Stimulated activated CD4-positive, alpha-beta T cell treated with anti-CD3 and anti-CD28 coated beads, Interleukin-2, amount 100 ng/mL, for 4 hours (primary cell): ENCODE data around the gene GGCT.
A peak's percentile ranks its signal among the peaks of the same experiment; 100 is the strongest.
"Not testable (repeated sequence)": the region's sequence is repeated elsewhere in the genome, so short reads cannot be mapped to it uniquely, and the experiment has no call there.

Source experiments
- DNase-seq: peaks from one replicate; pipeline ENCODE4 v3.0.0-alpha.2; 2020; ENCODE audit warnings: low read depth

Gene GGCT, protein sequence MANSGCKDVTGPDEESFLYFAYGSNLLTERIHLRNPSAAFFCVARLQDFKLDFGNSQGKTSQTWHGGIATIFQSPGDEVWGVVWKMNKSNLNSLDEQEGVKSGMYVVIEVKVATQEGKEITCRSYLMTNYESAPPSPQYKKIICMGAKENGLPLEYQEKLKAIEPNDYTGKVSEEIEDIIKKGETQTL

DNA sequence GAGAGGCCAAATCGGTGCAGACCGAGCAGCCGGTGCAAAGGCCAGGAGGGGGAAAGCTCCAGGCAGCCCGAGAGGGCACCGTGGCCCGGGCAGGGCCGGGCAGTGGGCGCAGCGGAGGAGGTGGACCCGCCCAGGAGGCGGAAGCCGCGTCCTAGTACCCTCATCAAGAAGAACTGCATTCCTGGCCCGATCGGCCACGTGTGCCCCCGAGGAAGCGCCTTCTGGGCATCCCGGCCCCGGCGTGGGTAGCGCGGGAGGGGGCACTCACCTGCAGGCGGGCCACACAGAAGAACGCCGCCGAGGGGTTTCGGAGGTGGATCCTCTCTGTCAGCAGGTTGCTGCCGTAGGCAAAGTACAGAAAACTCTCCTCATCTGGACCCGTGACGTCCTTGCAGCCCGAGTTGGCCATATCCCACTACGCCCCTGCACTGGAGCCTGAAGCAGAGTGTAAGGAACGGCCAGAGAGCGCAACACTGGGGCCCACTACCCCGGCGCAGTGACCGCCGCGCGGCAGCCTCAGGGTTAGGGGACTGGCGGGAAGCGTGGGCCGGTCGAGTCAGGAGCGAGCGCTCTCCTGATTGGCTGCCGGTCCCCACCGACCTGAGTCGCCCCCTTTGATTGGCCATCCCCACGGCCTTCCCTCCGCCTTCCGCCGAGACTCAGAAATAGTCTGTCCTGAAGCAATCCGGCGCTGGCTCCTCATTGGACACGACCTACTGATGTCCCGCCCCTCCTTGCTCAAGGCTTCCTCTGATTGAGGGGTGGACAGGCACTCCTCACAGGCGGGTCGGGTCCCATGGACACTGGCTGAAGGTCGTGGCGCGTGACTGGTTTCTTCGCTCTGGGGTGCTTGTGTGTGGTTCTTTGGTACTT lies at the start of gene GGCT:
GGCT (minus strand) TSS at position 529 of the 873 bp plus-strand sequence; CDS start at position 409, 120 bp downstream.
- DNase-seq = peak; percentile 95

DNA sequence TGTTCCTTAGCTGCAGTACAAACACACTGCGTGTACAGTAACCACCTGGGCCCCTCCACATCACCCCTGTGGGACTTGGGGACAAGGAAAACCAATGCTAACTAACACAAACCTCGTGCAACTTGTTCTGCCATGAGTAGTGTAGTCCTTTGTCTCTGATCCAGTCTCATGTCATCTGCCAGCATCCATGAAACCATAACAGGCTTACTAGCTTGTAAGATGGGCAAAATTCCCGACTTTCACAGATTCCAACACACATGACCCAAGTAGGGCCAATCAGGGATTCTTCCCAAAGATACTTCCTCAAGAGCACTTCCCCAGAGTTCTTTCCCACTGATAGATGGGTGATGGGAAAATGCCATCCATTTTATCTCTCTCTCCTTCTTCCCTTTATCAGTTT lies 48.9 kb upstream of the GGCT start:
- DNase-seq = no peak

DNA sequence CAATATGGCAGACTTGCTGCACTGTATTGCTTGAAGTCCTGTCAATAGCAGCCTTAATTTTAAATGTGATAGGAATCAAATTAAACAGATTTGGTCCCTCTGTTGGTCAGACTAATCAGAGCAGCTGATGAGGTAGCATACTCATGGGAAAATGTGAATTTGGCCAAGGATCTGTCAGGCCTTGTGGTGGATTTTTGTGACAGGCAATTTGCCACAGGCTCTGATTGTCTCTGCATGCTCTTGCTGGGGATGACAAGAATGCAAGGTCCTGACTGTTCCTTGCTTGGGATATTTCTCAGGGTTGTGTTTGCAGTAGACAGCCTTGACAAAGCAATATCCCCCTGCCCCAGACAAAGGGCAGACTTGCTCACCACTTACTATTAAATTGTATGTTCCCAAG lies 48.5 kb upstream of the GGCT start:
- DNase-seq = no peak

GRCh38 chr7:30552330-30552729 lies 47.7 kb upstream of the GGCT start:
- DNase-seq = no peak

- DNase-seq = no peak
Observed at GRCh38 chr7:30549931-30550493, 45.4 kb upstream of the GGCT start.

DNA sequence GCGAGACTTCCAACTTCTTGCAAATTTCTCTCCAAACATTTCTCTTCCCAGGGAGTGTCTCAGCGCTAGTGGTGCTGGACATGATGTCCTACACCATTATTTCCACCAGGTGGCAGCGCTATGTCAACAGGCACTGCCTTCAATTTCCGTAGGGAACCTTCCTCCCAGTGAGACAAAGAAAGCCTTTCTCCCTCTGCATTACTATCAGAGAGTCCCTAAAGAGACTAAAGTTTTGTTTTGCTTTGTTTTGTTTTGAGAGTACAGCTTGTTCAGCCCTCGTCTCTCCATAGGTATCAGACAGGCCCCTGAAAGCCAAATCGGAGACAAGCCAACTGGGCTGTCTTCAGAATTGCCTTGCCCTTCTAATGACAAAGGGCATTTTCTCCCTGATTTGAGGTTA lies 44.2 kb upstream of the GGCT start:
- peak; percentile 9 for DNase-seq

DNA sequence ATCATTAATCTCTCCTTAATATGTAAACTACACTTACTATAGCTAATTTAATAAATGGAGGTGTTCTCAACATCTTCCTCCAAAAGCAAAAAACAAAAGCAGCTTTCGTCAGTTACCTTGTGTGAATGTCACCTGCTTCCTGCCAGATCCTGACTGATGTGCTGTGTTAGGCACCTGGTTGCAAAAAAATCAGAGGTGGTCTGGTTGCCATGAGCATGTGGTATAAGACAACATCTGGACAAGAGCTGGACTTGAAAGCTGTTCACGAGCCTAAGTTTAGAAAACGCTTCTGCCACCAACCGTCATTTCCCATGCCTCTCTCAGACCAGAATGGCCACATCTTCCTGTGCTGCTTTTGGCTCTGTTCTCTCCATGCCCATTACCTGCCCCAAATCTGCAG lies 42.0 kb upstream of the GGCT start:
- no peak for DNase-seq

DNA sequence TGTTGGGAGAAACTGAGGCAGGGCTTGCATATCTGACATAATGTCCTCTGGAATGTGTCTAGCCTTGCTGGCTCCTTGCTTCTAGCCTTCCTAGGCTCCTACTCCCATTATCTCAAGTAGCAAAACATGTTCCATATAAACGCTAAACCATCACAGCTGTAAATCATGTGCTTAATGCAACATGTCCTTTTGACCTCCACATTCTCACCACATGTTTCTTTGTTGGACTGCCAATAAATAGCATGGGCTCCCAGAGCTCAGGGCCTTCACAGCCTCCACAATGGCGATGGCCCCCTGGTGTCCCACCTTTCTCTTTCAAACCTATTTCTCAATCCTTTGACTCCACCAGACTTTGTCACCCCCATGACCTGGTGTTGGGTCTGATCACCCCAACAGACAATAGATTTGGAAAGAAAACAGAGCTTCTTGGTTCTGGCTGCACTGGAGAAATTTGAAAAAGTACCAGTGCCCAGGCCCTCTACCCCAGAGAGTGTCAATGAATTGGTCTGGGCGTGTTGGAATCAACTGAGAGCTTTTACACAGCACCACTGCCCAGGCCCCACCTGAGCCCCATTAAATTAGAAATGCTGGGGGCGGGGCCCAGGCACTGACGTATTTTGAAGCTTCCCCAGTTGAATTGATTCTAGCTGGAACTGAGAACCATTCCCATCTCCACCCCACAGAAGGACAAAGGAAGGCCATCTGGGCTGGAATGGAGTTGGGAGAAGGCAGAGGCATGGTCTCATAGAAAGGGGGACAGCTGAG lies 41.3 kb upstream of the GGCT start:
- no peak for DNase-seq

DNA sequence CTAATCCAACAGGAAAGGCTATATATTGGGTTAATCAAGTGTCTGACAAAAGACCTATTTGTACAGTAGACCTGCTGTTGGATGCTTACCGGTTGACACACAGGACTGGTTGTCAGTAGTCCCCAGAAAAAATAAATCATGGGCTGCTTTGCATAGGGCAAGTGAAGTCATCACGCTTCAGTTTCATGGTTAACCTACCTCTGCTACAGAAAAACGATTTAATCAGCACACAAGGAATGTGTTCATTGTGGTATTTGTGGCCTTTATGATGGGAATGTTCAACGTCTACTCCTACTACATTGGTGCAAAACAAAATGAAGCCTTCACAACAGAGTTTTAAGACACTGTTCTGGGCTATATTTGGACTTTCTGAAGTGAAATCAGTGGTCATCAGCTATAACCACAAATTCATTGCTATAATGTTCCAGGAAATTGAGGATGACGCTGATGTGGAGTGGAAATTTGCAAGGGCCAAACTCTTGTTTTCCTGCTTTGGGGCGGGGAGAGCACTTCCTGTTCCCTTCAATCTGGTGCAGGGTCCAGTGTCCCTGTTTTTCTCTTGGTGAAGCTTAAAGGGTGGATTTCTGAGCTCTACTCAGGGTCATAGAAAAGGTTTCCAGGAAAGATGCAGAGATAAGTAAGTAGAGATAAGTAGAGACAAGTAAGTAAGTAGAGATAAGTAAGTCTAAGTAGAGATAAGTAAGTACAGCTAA lies 39.3 kb upstream of the GGCT start:
- DNase-seq = no peak

DNA sequence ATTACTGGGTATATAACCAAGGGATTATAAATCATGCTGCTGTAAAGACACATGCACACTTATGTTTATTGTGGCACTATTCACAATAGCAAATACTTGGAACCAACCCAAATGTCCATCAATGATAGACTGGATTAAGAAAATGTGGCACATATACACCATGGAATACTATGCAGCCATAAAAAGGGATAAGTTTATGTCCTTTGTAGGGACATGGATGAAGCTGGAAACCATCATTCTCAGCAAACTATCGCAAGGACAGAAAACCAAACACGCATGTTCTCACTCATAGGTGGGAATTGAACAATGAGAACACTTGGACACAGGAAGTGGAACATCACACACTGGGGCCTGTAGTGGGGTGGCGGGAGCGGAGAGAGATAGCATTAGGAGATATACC lies 38.5 kb upstream of the GGCT start:
- DNase-seq = not testable (repeated sequence)

DNA sequence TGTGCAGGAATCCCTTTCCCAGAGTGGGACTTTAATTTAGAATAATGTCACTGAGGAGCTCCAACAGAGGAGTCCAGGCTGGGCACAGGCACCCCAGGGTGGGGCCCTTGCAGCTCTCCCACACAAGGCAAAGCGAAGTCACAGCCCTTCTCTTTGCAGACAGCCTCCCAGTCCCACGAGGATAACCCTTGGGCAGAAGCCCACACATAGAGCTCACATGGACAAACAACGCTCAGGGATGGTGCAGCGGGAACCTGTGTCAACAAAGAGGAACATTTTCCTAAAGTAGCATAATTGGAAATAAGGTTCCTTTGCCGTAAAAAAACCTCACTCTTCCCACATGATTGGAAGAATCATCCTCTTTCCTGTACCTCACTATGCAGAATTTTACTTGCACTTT lies 29.3 kb upstream of the GGCT start:
- DNase-seq = no peak

DNA sequence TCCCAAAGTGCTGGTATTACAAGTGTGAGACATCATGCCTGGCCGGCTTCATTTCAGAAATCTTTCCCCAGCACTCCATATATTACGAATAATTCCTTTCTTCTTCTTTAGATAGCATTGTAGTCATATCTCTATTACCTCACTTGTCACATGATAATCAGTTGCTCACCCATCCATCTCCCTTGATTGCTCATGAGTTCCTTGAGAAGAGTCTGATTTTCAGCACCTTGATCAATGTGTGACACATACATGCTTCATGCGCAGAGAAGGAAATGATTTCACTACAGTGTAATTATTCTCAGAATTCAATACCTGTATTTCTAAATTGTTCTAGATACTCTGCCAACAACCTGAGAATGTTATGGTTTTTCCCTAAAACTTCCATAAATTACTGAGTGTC lies 26.7 kb upstream of the GGCT start:
- DNase-seq = no peak

DNA sequence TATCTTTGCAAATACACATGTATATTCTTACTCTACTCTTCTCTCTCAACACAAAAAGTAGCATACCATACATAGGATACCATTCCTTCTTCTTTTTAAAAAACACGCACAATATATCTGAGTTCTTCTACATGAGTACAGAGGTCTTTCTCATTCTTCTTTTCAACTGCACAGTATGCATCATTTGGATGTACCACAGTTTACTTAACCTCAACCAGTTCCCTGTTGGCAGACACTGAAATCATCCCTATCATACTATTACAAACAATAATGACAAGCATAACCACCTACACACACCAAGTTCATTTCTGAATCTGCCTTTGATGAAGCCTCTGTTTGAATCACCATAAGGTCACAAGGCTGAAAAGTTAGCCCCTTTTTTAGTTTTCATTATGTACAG lies 25.7 kb upstream of the GGCT start:
- no peak for DNase-seq

GRCh38 chr7:30528779-30529178 lies 24.1 kb upstream of the GGCT start:
- no peak for DNase-seq

- not testable (repeated sequence) for DNase-seq
Observed at GRCh38 chr7:30527297-30527696, 22.7 kb upstream of the GGCT start.

DNA sequence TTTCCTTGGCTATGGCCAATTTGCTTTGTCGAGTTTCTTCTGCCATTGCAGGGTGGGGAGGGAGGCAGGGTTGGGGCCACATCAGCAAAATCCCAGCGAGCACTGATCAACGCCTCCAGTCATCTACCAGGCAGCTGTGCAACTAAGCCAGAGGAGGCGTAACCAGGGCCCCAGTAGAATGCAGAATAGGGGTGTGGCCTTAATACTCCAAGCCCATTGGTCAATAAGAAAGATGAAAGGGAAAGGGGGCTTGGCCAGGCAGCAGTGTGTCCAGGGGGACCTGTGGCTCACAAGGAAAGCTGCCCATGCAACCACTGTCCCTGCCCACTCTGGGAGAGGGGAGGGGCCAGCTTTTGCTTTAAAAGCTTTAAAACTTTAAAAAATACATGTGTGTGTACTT lies 21.5 kb upstream of the GGCT start:
- DNase-seq = no peak

DNA sequence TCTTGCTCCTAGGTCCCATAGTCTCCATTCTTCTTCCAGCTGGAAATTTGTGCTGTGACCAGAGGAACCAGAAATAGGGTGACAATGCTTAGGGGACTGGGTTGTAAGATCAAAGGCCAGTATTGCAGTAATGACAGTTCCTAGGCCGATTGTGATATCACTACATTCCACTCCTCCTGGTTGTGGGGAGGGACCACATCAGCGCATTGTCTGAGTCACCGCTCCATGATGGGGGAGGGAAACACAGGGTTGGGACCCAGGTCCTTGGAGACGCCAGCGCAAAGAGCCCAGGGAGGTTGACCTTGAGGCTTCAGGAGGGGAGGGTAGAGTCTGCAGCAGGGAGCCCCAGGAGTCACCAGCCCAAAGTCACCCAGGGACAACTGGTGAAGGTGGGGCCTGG lies 20.8 kb upstream of the GGCT start:
- DNase-seq = no peak

GRCh38 chr7:30524545-30524944 lies 19.9 kb upstream of the GGCT start:
- DNase-seq = no peak

GRCh38 chr7:30523466-30523865 lies 18.8 kb upstream of the GGCT start:
- no peak for DNase-seq

DNA sequence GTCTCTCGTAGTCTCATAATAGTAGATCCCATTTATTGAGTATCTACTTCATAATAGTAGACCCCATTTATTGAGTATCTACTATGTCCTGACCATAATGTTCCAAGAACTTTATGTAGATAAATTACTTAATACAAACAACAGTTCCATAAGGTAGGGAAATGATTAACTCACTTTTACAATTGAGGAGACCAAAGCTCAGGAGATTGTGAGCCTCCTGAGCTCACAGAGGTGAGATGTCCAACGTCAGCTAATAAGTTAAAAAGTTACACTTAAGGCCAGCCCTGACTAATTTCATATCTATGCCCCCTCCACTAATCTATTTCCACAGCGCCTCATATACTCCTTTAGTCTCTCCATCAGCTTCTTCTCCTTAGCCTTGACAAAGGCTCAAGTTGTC lies 17.5 kb upstream of the GGCT start:
- DNase-seq = no peak

DNA sequence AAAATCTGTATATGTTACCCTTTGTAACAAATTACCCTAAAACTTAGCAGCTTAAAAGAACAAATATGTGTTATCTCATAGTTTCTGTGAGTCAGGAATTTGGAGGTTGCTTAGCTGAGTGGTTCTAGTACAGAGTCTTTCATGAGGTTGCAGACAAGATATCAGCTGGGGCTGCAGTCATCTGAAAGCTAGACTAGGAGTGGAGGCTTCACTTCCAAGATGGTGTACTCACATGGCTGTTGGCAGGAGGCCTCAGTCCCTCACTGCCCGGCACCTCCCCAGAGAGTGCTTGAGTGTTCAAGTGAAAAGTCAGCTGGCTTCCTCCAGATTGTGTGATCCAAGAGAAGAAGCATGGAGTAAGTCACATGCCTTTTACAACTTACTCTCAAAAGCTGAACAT lies 16.9 kb upstream of the GGCT start:
- no peak for DNase-seq

DNA sequence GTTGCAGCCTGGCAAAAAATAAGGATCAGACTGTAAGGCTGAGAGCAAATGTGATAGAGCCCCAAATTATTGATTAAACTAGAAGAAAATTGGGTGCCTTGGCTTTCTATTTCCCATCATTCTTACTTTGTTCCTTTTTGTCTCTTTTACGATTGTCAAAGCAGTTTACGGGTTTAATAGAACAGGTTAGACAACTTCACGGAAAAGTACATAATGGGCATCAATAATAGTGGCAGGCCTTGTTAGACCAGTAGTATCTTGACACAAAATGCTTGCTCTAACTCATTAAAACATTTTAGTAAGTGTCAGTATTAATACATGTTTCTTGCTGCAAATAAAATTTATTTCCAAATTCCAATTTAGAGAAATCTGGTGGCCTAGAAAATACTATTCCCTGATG lies 14.5 kb upstream of the GGCT start:
- no peak for DNase-seq
